H9 (cell line): ENCODE data around the gene EPB41L1. TPM values are rescaled to one million over a fixed set of nuclear protein-coding genes. Genes with fewer than 3 reads are reported as not detected.

Source experiments
- DNase-seq: peaks from one replicate; pipeline ENCODE4 v3.0.0-alpha.2; 2017
- H2AFZ ChIP-seq: one replicate; pipeline ENCODE4 v1.6.1; 2013; ENCODE audit warnings: mild to moderate bottlenecking, low read length, control low read depth, moderate library complexity
- H2AK5ac ChIP-seq: 2 replicates; pipeline ENCODE4 v1.6.1; 2013; ENCODE audit warnings: low read length, control low read depth, mixed read lengths; ENCODE audit not compliant: insufficient read length
- H2BK120ac ChIP-seq: one replicate; pipeline ENCODE4 v1.6.1; 2013; ENCODE audit warnings: low read depth, mild to moderate bottlenecking, low read length, control low read depth, inconsistent platforms; ENCODE audit not compliant: poor library complexity, severe bottlenecking
- H2BK12ac ChIP-seq: 2 replicates; pipeline ENCODE4 v1.6.1; 2013; ENCODE audit warnings: low read length, control low read depth, mixed read lengths, low read depth; ENCODE audit not compliant: insufficient read length
- H2BK15ac ChIP-seq: 2 replicates; pipeline ENCODE4 v1.6.1; 2013; ENCODE audit warnings: low read depth, low read length, control low read depth
- H2BK20ac ChIP-seq: one replicate; pipeline ENCODE4 v1.6.1; 2013; ENCODE audit warnings: low read depth, mild to moderate bottlenecking, low read length, control low read depth, inconsistent platforms; ENCODE audit not compliant: poor library complexity, severe bottlenecking
- H2BK5ac ChIP-seq: 2 replicates; pipeline ENCODE4 v1.6.1; 2013; ENCODE audit warnings: low read length, control low read depth, mixed read lengths; ENCODE audit not compliant: insufficient read length
- H3K14ac ChIP-seq: 2 replicates; pipeline ENCODE4 v1.6.1; 2013; ENCODE audit warnings: low read length, control low read depth; ENCODE audit not compliant: insufficient read depth
- H3K18ac ChIP-seq: 2 replicates; pipeline ENCODE4 v1.6.1; 2013; ENCODE audit warnings: low read depth, mild to moderate bottlenecking, mixed read lengths, low read length, control low read depth; ENCODE audit not compliant: insufficient read length
- H3K23ac ChIP-seq: 2 replicates; pipeline ENCODE4 v1.6.1; 2013; ENCODE audit warnings: low read length, control low read depth, mixed read lengths, low read depth; ENCODE audit not compliant: insufficient read length
- H3K23me2 ChIP-seq: 2 replicates; pipeline ENCODE4 v1.6.1; 2013; ENCODE audit warnings: low read depth, mild to moderate bottlenecking, mixed read lengths, low read length, control low read depth; ENCODE audit not compliant: insufficient read length, poor library complexity, severe bottlenecking
- H3K27ac ChIP-seq: 2 replicates; pipeline ENCODE4 v1.5.1; 2013; ENCODE audit warnings: low read length, control low read depth, mixed read lengths, low read depth; ENCODE audit not compliant: insufficient read length
- H3K27me3 ChIP-seq: 2 replicates; pipeline ENCODE4 v1.6.1; 2013; ENCODE audit warnings: low read length, control low read depth, inconsistent platforms; ENCODE audit not compliant: insufficient read depth
- H3K4ac ChIP-seq: 2 replicates; pipeline ENCODE4 v1.6.1; 2013; ENCODE audit warnings: low read depth, mild to moderate bottlenecking, control low read depth, inconsistent platforms, low read length, moderate library complexity
- H3K4me1 ChIP-seq: 2 replicates; pipeline ENCODE4 v1.6.1; 2013; ENCODE audit warnings: low read length, control low read depth, inconsistent platforms; ENCODE audit not compliant: insufficient read depth
- H3K4me2 ChIP-seq: 2 replicates; pipeline ENCODE4 v1.6.1; 2013; ENCODE audit warnings: low read length, control low read depth, mixed read lengths; ENCODE audit not compliant: insufficient read length, insufficient read depth
- H3K56ac ChIP-seq: 2 replicates; pipeline ENCODE4 v1.6.1; 2013; ENCODE audit warnings: low read depth, mild to moderate bottlenecking, mixed read lengths, low read length, control low read depth; ENCODE audit not compliant: insufficient read length
- H3K79me1 ChIP-seq: 2 replicates; pipeline ENCODE4 v1.6.1; 2013; ENCODE audit warnings: low read depth, mild to moderate bottlenecking, moderate library complexity, low read length, control low read depth, inconsistent platforms; ENCODE audit not compliant: insufficient read depth, poor library complexity, severe bottlenecking
- H3K79me2 ChIP-seq: 2 replicates; pipeline ENCODE4 v1.6.1; 2013; ENCODE audit warnings: low read length, control low read depth, inconsistent platforms; ENCODE audit not compliant: insufficient read depth
- H3K9ac ChIP-seq: 2 replicates; pipeline ENCODE4 v1.6.1; 2013; ENCODE audit warnings: low read length, control low read depth, mixed read lengths; ENCODE audit not compliant: insufficient read length; ENCODE audit errors: extremely low read depth
- H3K9me3 ChIP-seq: one replicate; pipeline ENCODE4 v1.6.1; 2013; ENCODE audit warnings: low read depth, low read length, inconsistent platforms; ENCODE audit not compliant: control insufficient read depth
- H3T11ph ChIP-seq: one replicate; pipeline ENCODE4 v1.6.1; 2013; ENCODE audit warnings: mild to moderate bottlenecking, low read length, control low read depth, inconsistent platforms
- H4K20me1 ChIP-seq: one replicate; pipeline ENCODE4 v1.6.1; 2013; ENCODE audit not compliant: control insufficient read depth, insufficient read length, insufficient read depth
- H4K5ac ChIP-seq: 2 replicates; pipeline ENCODE4 v1.6.1; 2013; ENCODE audit warnings: low read depth, mild to moderate bottlenecking, mixed read lengths, low read length, control low read depth; ENCODE audit not compliant: insufficient read length
- H4K8ac ChIP-seq: replicated peaks from 2 replicates; pipeline ENCODE4 v1.6.1; 2013; ENCODE audit warnings: low read length, control low read depth, mixed read lengths, low read depth; ENCODE audit not compliant: insufficient read length
- H4K91ac ChIP-seq: 2 replicates; pipeline ENCODE4 v1.6.1; 2013; ENCODE audit warnings: low read depth, mild to moderate bottlenecking, moderate library complexity, mixed read lengths, low read length, control low read depth; ENCODE audit not compliant: insufficient read length
- H3K27ac Mint-ChIP-seq, 3 experiments: 2 replicates in 2 of 3; 3 replicates in 1 of 3; pipeline ENCODE4 v1.8.0; 2020 to 2021; ENCODE audit warnings: mixed read lengths in 3 of 3, mild to moderate bottlenecking in 1 of 3, moderate library complexity in 1 of 3
- H3K27me3 Mint-ChIP-seq: 2 replicates; pipeline ENCODE4 v1.8.0; 2021; ENCODE audit warnings: low read depth, mild to moderate bottlenecking, moderate library complexity, mixed read lengths
- H3K36me3 Mint-ChIP-seq, 3 experiments: 2 replicates in 2 of 3; 3 replicates in 1 of 3; pipeline ENCODE4 v1.8.0; 2020 to 2021; ENCODE audit warnings: low read depth in 3 of 3, mixed read lengths in 3 of 3; ENCODE audit not compliant: insufficient read depth in 1 of 3
- H3K4me1 Mint-ChIP-seq, 2 experiments: 2 replicates each; pipeline ENCODE4 v1.8.0; 2020; ENCODE audit warnings: mixed read lengths in 2 of 2
- H3K4me3 Mint-ChIP-seq, 2 experiments: 2 replicates in 1 of 2; 3 replicates in 1 of 2; pipeline ENCODE4 v1.8.0; 2020 to 2021; ENCODE audit warnings: mild to moderate bottlenecking in 2 of 2, mixed read lengths in 2 of 2, moderate library complexity in 1 of 2
- H3K9me3 Mint-ChIP-seq, 2 experiments: 2 replicates in 1 of 2; 3 replicates in 1 of 2; pipeline ENCODE4 v1.8.0; 2020; ENCODE audit warnings: mild to moderate bottlenecking in 2 of 2, mixed read lengths in 2 of 2, moderate library complexity in 1 of 2
- WGBS: extraction: QIAGEN DNeasy Blood & Tissue Kit; methylation state at CpG from one replicate; pipeline ENCODE4 v1.1.7; 2013; ENCODE audit warnings: missing lambda C conversion rate, low lambda C conversion rate, mixed read lengths; ENCODE audit not compliant: insufficient read length; ENCODE audit errors: extremely low coverage; 5-methylcytosine and 5-hydroxymethylcytosine counted together
- total RNA-seq: library from RNA; stranded (reverse); gene quantifications from 2 replicates; pipeline ENCODE4 v1.2.1, GENCODE V29; 2021
- TF ChIP-seq, protein P1 (sequence below): fragments of 200-600 bp; sonication (generic); conservative IDR thresholded peaks from 3 replicates; pipeline ENCODE4 v1.8.0; 2021; ENCODE audit warnings: antibody characterized with exemption, mild to moderate bottlenecking

Gene EPB41L1
- total RNA-seq, 1 experiment from 2014 or later = 31.1 TPM

GRCh38 chr20:36238153-36238552 lies 83.6 kb downstream of the EPB41L1 start:
- WGBS = no CpG with 5 or more reads among the region's 3 CpGs
- H3K23me2 ChIP-seq = peaks cover 8% of the 10 kb centered on the region

More at GRCh38 chr20:36238153-36238552, 83.6 kb downstream of the EPB41L1 start:
- Histone ChIP-seq H3K9me3 (no peaks in the 10 kb centered on the region), H4K20me1 (no peaks in the 10 kb centered on the region), H3K4ac (no peak overlapping the region), H3K23ac (no peak overlapping the region), H3K4me2 (no peak overlapping the region), H3K14ac (no peak overlapping the region), H3K18ac (no peak overlapping the region), H3K79me2 (peaks cover 6% of the 10 kb centered on the region; the same call in 1 of the 2 replicates), H2BK120ac (no peak overlapping the region), H4K91ac (no peak overlapping the region), H2AK5ac (no peak overlapping the region), H3K27ac (no peak overlapping the region), H3K79me1 (peaks cover 7% of the 10 kb centered on the region), H4K8ac (no peak overlapping the region), H2BK15ac (no peak overlapping the region), H3K27me3 (no peaks in the 10 kb centered on the region), H3K56ac (no peak overlapping the region), H3K4me1 (peaks cover 4% of the 10 kb centered on the region; the same call in 1 of the 2 replicates), H2AFZ (no peak overlapping the region), H2BK20ac (no peak overlapping the region), H2BK5ac (no peak overlapping the region), H3T11ph (no peak overlapping the region), H4K5ac (no peak overlapping the region), H3K9ac (no peak overlapping the region), H2BK12ac (no peak overlapping the region)
- no peak for DNase-seq
- no peaks in the 10 kb centered on the region for H3K9me3 Mint-ChIP-seq
- no peak overlapping the region for H3K27ac Mint-ChIP-seq
- peaks cover 13 to 15% of the 10 kb centered on the region in 2 experiments for H3K4me1 Mint-ChIP-seq
- peaks cover 9 to 30% (median 20%) of the 10 kb centered on the region in 3 experiments; a peak in 6 of 7 replicates for H3K36me3 Mint-ChIP-seq
- H3K27me3 Mint-ChIP-seq = peaks cover 5% of the 10 kb centered on the region; the same call in 1 of the 2 replicates
- TF ChIP-seq, protein P1, sequence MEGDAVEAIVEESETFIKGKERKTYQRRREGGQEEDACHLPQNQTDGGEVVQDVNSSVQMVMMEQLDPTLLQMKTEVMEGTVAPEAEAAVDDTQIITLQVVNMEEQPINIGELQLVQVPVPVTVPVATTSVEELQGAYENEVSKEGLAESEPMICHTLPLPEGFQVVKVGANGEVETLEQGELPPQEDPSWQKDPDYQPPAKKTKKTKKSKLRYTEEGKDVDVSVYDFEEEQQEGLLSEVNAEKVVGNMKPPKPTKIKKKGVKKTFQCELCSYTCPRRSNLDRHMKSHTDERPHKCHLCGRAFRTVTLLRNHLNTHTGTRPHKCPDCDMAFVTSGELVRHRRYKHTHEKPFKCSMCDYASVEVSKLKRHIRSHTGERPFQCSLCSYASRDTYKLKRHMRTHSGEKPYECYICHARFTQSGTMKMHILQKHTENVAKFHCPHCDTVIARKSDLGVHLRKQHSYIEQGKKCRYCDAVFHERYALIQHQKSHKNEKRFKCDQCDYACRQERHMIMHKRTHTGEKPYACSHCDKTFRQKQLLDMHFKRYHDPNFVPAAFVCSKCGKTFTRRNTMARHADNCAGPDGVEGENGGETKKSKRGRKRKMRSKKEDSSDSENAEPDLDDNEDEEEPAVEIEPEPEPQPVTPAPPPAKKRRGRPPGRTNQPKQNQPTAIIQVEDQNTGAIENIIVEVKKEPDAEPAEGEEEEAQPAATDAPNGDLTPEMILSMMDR = no peak
- H3K4me3 Mint-ChIP-seq = peak overlapping the region in 1 of 2 experiments; percentile 35; a peak in 3 of 5 replicates
